ELR (cell line): ENCODE measurements around the gene PACS1.
A peak's percentile ranks its signal among the peaks of the same experiment; 100 is the strongest.
"Not testable (repeated sequence)": the region's sequence is repeated elsewhere in the genome, so short reads cannot be mapped to it uniquely, and the experiment has no call there.

Experiments
- DNase-seq: peaks from one replicate; pipeline ENCODE4 v3.0.0-alpha.2; 2015; ENCODE audit warnings: low read depth

The PACS1 gene

GRCh38 chr11:66076561-66076960 lies 6.5 kb downstream of the PACS1 start:
- no peak for DNase-seq

- DNase-seq, result no peak
Observed at GRCh38 chr11:66077927-66078326, 7.9 kb downstream of the PACS1 start.

- DNase-seq, result not testable (repeated sequence)
Observed at GRCh38 chr11:66078949-66079348, 8.9 kb downstream of the PACS1 start.

- peak; percentile 79 for DNase-seq
Observed at GRCh38 chr11:66080055-66080817, 10.2 kb downstream of the PACS1 start.

GRCh38 chr11:66081505-66081904 lies 11.4 kb downstream of the PACS1 start:
- DNase-seq, result peak; percentile 30

GRCh38 chr11:66082946-66083698 lies 13.1 kb downstream of the PACS1 start:
- no peak for DNase-seq

- no peak for DNase-seq
Observed at GRCh38 chr11:66083767-66084166, 13.7 kb downstream of the PACS1 start.

- no peak for DNase-seq
Observed at GRCh38 chr11:66084821-66085475, 14.9 kb downstream of the PACS1 start.

GRCh38 chr11:66087148-66087908 lies 17.3 kb downstream of the PACS1 start:
- no peak for DNase-seq

- DNase-seq, result no peak
Observed at GRCh38 chr11:66089067-66089466, 19.0 kb downstream of the PACS1 start.

- no peak for DNase-seq
Observed at GRCh38 chr11:66090288-66090687, 20.2 kb downstream of the PACS1 start.

GRCh38 chr11:66092125-66092524 lies 22.1 kb downstream of the PACS1 start:
- DNase-seq, result not testable (repeated sequence)

GRCh38 chr11:66099746-66100145 lies 29.7 kb downstream of the PACS1 start:
- not testable (repeated sequence) for DNase-seq

GRCh38 chr11:66100272-66101065 lies 30.4 kb downstream of the PACS1 start:
- no peak for DNase-seq

GRCh38 chr11:66101066-66101464 lies 31.0 kb downstream of the PACS1 start:
- no peak for DNase-seq

- DNase-seq, result no peak
Observed at GRCh38 chr11:66104057-66104638, 34.1 kb downstream of the PACS1 start.

- peak; percentile 74 for DNase-seq
Observed at GRCh38 chr11:66106786-66107599, 36.9 kb downstream of the PACS1 start.

- no peak for DNase-seq
Observed at GRCh38 chr11:66107600-66108510, 37.8 kb downstream of the PACS1 start.

GRCh38 chr11:66109294-66109693 lies 39.2 kb downstream of the PACS1 start:
- DNase-seq, result peak; percentile 34
